ENCODE data around the gene GCH1.
"Not testable (repeated sequence)": the region's sequence is repeated elsewhere in the genome, so short reads cannot be mapped to it uniquely, and the experiment has no call there.

GCH1 gene

GRCh38 chr14:54870154-54871090, 32.2 kb downstream of the GCH1 start:
- in situ Hi-C loops (cut with MboI; ENCODE audit: low sequenced_read_pairs) = not testable (repeated sequence)

DNA sequence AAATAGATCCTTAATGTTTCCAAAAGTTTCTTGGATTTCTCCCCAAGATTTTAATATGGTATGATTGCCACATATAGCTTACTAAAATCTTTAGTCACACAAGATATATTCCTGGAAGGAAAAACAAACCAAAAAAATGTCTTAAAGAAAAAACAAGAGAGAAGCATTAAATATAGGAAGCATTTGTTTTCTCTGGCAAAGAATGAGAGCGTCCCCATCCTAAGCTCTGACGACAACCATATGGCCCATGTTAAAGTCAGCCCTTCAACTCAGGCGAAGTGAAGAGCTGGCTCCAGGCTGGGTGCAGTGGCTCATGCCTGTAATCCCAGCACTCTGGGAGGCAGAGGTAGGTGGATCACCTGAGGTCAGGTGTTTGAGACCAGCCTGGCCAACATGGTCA, 35.6 kb downstream of the GCH1 start:
- in situ Hi-C loops (cut with MboI; ENCODE audit: low sequenced_read_pairs) = no loop called here

DNA sequence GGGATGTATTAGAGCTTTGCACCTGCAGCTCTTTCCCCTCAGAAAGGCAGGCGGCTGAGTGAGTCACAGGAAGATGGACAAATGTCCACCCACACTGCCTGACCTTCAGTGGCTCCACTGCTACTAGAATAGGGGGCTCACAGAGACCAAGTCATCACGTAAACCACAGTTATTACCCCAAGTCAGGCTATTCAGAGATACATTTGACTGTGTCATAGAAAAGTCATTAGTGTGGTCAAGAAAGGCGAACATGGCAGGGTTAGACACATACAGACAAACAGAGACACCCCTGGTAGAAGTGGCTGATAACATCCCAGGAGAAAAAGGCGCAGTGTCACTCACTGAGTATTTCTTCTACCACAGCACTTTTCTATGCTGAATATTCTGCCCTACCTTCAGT, 36.0 kb downstream of the GCH1 start:
- in situ Hi-C loops (cut with MboI; ENCODE audit: low sequenced_read_pairs) = no loop called here

DNA sequence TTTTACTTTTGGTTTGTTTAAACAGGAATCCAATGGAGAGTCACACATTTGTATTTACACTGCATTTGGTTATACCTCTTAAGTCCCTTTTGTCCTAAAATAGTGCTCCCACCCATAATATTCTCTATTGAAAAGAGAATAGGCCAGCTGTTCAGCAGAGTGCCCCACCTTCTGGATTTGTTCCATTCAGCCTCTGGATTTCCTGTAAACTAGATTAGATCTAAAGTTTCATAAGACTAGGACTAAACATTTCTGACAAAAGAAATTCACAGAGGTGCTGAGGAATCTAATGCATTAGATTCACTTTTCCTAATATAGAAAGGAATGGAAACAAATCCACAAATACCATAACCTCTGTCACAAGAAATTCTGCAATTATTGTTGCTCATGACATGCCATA, 38.1 kb downstream of the GCH1 start:
- in situ Hi-C loops (cut with MboI; ENCODE audit: low sequenced_read_pairs) = no loop called here

GRCh38 chr14:54857830-54858269, 44.8 kb downstream of the GCH1 start:
- in situ Hi-C loops (cut with MboI; ENCODE audit: low sequenced_read_pairs) = no loop called here

DNA sequence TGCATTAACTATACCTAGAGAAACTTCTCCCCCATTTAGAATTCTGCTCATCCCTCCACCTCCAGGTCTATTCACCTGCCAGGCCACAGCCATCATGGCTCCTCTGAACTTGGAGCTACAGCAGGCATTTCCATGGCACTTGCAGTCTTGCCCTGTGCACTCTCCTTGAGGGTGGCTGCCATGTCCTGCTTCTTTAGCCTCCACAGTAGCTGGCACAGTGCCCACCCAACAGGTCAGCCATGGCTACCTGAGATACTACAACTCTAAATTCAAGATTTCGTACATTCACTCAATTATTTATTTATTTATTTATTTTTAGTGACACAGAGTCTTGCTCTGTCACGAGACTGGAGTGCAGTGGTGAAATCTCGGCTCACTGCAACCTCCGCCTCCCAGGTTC, 46.5 kb downstream of the GCH1 start:
- in situ Hi-C loops (cut with MboI; ENCODE audit: low sequenced_read_pairs) = no loop called here

DNA sequence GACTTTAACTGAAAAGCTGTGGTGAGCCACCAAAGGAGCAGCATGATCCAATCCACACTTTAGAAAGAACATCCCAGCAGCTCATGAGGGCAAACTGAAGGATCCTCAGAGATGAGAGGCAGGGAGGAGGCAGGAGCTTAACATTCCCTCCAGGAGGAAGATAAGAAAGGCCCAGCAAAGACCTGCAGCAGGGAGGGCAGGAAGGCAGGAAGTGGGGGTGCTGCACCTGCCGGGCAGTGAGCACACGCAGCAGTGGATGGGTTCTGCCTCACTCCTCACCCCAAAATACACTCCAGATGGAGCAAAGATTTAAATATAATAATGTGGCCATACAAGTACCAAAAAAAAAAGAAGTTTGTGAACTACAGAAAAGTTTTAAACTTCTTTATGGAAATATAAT, 48.4 kb downstream of the GCH1 start:
- in situ Hi-C loops (cut with MboI; ENCODE audit: low sequenced_read_pairs) = no loop called here

DNA sequence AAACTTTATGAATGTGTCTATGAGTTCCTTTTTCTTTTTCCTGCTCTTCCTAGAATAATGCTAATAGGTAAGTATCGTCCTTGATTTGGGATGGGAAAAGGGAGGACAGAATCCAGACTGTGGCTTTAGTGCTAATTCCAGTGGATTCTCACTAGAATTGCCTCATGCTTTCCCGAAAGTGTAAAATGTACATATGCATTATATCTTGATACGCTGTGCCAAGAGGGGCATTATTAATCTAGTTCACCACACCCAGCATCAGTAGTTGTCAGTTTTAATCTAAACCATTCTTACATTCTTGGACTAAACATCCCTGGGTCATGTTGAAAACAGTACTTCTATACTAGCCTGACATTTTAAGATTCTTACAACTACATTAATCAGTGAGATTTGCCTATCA, 49.3 kb downstream of the GCH1 start:
- in situ Hi-C loops (cut with MboI; ENCODE audit: low sequenced_read_pairs) = no loop called here

DNA sequence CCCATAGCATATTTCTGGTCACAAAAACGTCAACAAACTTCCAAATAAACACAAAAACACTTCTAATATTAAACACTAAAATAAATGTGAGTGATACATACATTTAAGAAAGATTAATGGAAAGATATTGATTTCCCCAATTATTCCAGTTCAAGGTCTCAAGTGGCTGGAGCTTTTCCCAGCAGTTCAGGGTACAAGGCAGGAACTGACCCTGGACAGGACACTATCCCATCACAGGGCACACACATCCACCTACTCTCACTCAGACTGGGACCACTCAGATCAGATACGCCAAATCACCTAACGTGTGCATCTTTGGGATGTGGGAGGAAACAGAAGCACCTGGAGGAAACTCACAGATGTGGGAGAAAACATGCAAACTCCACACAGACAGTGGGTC, 50.4 kb downstream of the GCH1 start:
- in situ Hi-C loops (cut with MboI; ENCODE audit: low sequenced_read_pairs) = no loop called here

- in situ Hi-C loops (cut with MboI; ENCODE audit: low sequenced_read_pairs) = no loop called here
Measured at GRCh38 chr14:54848910-54849309, 53.7 kb downstream of the GCH1 start.

- in situ Hi-C loops (cut with MboI; ENCODE audit: low sequenced_read_pairs) = no loop called here
Measured at GRCh38 chr14:54845641-54846040, 57.0 kb downstream of the GCH1 start.

GRCh38 chr14:54844479-54844878, 58.1 kb downstream of the GCH1 start:
- in situ Hi-C loops (cut with MboI; ENCODE audit: low sequenced_read_pairs) = no loop called here

- in situ Hi-C loops (cut with MboI; ENCODE audit: low sequenced_read_pairs) = no loop called here
Measured at GRCh38 chr14:54840798-54841197, 61.8 kb downstream of the GCH1 start.

- in situ Hi-C loops (cut with MboI; ENCODE audit: low sequenced_read_pairs) = no loop called here
Measured at GRCh38 chr14:54840336-54840735, 62.3 kb downstream of the GCH1 start.

DNA sequence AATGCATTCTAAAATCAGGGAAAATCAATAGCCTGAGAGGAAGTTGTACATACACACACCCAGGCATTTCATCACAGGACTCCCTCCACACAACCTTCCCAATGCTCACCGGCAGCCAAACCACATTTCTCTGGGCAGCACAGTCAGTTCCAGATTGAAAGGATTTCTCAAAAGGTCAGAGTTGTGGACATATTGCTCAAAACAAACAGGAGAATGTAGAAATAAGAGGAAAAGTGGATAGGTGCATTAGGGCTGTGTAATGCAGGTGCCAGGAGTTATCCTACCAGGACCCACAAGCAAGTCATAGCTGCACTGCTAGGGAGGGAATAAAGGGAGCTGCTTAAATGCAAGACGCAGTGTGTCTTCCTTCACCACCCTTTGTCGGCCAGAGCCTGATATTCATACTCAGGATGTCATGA, 62.9 kb downstream of the GCH1 start:
- in situ Hi-C loops (cut with MboI; ENCODE audit: low sequenced_read_pairs) = no loop called here

DNA sequence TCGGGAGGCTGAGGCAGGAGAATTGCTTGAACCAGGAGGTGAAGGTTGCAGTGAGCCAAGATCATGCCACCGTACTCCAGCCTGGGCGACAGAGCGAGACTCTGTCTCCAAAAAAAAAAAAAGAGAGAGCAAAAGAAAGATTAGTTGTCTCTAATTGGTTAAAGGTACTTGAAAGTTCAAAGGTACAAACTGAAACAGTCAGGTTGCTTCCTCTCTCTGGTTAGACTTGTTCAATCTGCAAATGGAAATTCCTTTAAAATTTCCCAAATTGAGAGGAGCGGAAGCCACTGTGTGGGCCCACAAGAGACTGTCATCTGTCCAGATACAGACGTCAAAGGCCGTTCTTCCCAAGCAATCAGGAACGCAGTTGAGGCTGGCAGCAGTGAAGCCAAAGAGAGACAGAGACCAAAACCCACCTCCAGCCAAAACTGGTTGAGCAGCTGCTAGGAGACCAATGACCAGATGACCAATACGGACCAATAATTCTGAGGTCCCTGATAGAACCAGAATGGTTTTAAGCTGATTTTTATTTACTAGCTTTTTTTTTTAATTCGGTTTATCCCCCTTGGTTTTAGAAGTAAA, 63.6 kb downstream of the GCH1 start:
- in situ Hi-C loops (cut with MboI; ENCODE audit: low sequenced_read_pairs) = no loop called here

- in situ Hi-C loops (cut with MboI; ENCODE audit: low sequenced_read_pairs) = no loop called here
Measured at GRCh38 chr14:54837508-54838149, 65.0 kb downstream of the GCH1 start.

DNA sequence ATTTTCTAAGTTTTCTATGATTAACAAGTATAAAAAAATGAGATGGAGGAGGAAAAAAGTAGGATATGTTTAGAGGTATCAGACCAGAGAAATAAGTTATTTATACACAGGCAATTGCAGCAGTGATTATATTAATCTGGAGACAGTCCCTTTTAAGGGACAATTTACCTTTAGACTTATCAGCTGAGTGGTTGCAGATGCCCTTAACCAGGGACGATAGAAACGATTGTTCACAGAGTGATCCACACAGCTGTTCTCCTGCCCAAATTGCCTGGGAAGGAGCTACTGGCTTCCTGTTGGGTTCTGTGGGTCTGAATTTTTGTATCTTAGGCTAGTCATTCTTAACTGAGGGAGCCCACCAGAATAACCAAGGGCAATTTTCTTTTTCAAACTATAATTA, 66.4 kb downstream of the GCH1 start:
- in situ Hi-C loops (cut with MboI; ENCODE audit: low sequenced_read_pairs) = no loop called here

- in situ Hi-C loops (cut with MboI; ENCODE audit: low sequenced_read_pairs) = no loop called here
Measured at GRCh38 chr14:54834727-54835126, 67.9 kb downstream of the GCH1 start.

DNA sequence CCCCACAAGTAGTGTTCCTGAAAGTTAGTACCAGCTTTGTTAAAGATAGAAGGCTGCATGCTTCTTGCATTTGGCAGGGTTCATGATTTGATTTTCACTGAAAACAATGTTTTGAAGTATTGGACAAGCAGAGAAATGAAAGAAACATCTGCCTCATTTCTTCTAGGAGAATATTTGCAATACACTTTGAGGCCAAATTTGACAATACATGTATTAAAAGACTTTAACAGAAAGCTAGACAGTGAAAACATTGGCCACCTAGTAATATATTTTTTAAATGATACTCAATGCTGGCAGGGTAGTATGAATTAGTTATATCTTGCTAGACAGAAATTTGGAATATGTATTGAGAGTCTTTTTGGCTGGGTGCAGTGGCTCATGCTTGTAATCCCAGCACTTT, 68.5 kb downstream of the GCH1 start:
- in situ Hi-C loops (cut with MboI; ENCODE audit: low sequenced_read_pairs) = no loop called here

GRCh38 chr14:54830650-54831049, 72.0 kb downstream of the GCH1 start:
- in situ Hi-C loops (cut with MboI; ENCODE audit: low sequenced_read_pairs) = no loop called here
